PC-9 (cell line): Measurements from ENCODE around the gene ENO2. TPM values are rescaled to one million over a fixed set of nuclear protein-coding genes. Genes with fewer than 3 reads are reported as not detected.
A peak's percentile ranks its signal among the peaks of the same experiment; 100 is the strongest.

Source experiments
- BruUV-seq: library from RNA; stranded (reverse); fragments of 400-500 nt; replicated peaks from 2 replicates; lab custom pipeline; 2021; lab: Mats Ljungman, UMichigan
- CTCF ChIA-PET: fragments of 300-600 bp; sonication (Branson Sonifier 250); formaldehyde crosslinking; loops from one replicate; lab custom pipeline; 2022; ENCODE audit warnings: antibody characterized with exemption; lab: Charles Lee
- POLR2A ChIA-PET: fragments of 300-600 bp; sonication (Branson Sonifier 250); formaldehyde crosslinking; loops from one replicate; lab custom pipeline; 2022; ENCODE audit warnings: antibody characterized with exemption; ENCODE audit not compliant: unreplicated experiment; lab: Charles Lee
- DNase-seq, 2 experiments: peaks; one replicate each; pipeline versions ENCODE4 v3.0.0 to v3.0.0-alpha.2; 2015 to 2022; ENCODE audit warnings: mixed read lengths in 1 of 2
- H2AFZ ChIP-seq: fragments of 200-600 bp; sonication (generic); 2 replicates; pipeline ENCODE4 v1.8.1; 2017; ENCODE audit warnings: antibody characterized with exemption
- H3F3A ChIP-seq: fragments of 200-600 bp; sonication (generic); 2 replicates; pipeline ENCODE4 v1.8.1; 2017; ENCODE audit warnings: antibody characterized with exemption, mild to moderate bottlenecking, low read depth; ENCODE audit not compliant: insufficient read depth
- H3K27ac ChIP-seq: fragments of 200-600 bp; sonication (generic); 2 replicates; pipeline ENCODE4 v1.6.1; 2016; ENCODE audit warnings: mixed run types
- H3K27me3 ChIP-seq: fragments of 200-600 bp; sonication (generic); 2 replicates; pipeline ENCODE4 v1.6.1; 2016; ENCODE audit warnings: low read depth, mixed run types; ENCODE audit not compliant: insufficient read depth
- H3K36me3 ChIP-seq: fragments of 200-600 bp; sonication (generic); 2 replicates; pipeline ENCODE4 v1.6.1; 2016; ENCODE audit warnings: low read depth, mixed run types
- H3K4me1 ChIP-seq: fragments of 200-600 bp; sonication (generic); replicated peaks from 2 replicates; pipeline ENCODE4 v1.6.1; 2016; ENCODE audit warnings: mixed run types; ENCODE audit not compliant: insufficient read depth
- H3K4me2 ChIP-seq: fragments of 200-600 bp; sonication (generic); 2 replicates; pipeline ENCODE4 v1.6.1; 2017; ENCODE audit warnings: mixed run types
- H3K4me3 ChIP-seq: fragments of 200-600 bp; sonication (generic); 2 replicates; pipeline ENCODE4 v1.6.1; 2016; ENCODE audit warnings: mixed run types
- H3K79me2 ChIP-seq: fragments of 200-600 bp; sonication (generic); 2 replicates; pipeline ENCODE4 v1.6.1; 2017; ENCODE audit warnings: low read depth, mixed run types
- H3K9me2 ChIP-seq: fragments of 200-600 bp; sonication (generic); 2 replicates; pipeline ENCODE4 v1.8.1; 2017; ENCODE audit warnings: mild to moderate bottlenecking; ENCODE audit not compliant: insufficient read depth
- H3K9me3 ChIP-seq: fragments of 200-600 bp; sonication (generic); 2 replicates; pipeline ENCODE4 v1.8.1; 2016; ENCODE audit warnings: low read depth; ENCODE audit not compliant: insufficient read depth
- H4K20me1 ChIP-seq: fragments of 200-600 bp; sonication (generic); 2 replicates; pipeline ENCODE4 v1.8.1; 2017; ENCODE audit not compliant: insufficient read depth
- EZH2 ChIP-seq: fragments of 200-600 bp; sonication (generic); IDR thresholded peaks from 2 replicates; pipeline ENCODE4 v1.8.0; 2017; ENCODE audit warnings: antibody characterized with exemption, low read depth
- intact Hi-C: fragments of 100-400 bp; cut with micrococcal nuclease; formaldehyde crosslinking; loops from one replicate; pipeline ENCODE4 v1.10.0; 2022; ENCODE audit not compliant: unreplicated experiment
- total RNA-seq: library from RNA; stranded (reverse); gene quantifications from 2 replicates; pipeline ENCODE4 v1.2.3, GENCODE V29; 2021
- TF ChIP-seq, protein P1 (sequence below): fragments of 200-600 bp; sonication (generic); conservative IDR thresholded peaks from 2 replicates; pipeline ENCODE4 v1.6.1; 2017; ENCODE audit warnings: mixed run types, antibody characterized with exemption, mild to moderate bottlenecking, moderate library complexity

ENO2 gene
- total RNA-seq, 1 experiment from 2014 or later: 38.8 TPM

- Histone ChIP-seq H3K4me3 (peak overlapping the region; percentile 67), H4K20me1 (no peaks in the 10 kb centered on the region), H3F3A (peaks cover 44% of the 10 kb centered on the region), H2AFZ (peak overlapping the region; percentile 82), H3K9me2 (no peaks in the 10 kb centered on the region), H3K27ac (peak overlapping the region; percentile 69), H3K79me2 (peaks cover 28% of the 10 kb centered on the region; the same call in 1 of the 2 replicates), H3K4me2 (peak overlapping the region; percentile 82), H3K36me3 (no peaks in the 10 kb centered on the region), H3K4me1 (peaks cover 20% of the 10 kb centered on the region), H3K9me3 (no peaks in the 10 kb centered on the region), H3K27me3 (no peaks in the 10 kb centered on the region)
- ChIA-PET POLR2A (interaction anchor here (0.5 to 3.6 kb wide), 31 partner anchors 13 to 1444 kb away, joined by 3 to 54 read pairs (median 6); partner anchors contain the start of genes C1R, CLSTN3, LPAR5 and LPCAT3), CTCF (interaction anchor here (0.6 to 4.4 kb wide), 13 partner anchors 15 to 368 kb away, joined by 3 to 47 read pairs (median 6); partner anchors contain the start of genes LPCAT3, SPSB2 and USP5)
- TF ChIP-seq, protein P1, sequence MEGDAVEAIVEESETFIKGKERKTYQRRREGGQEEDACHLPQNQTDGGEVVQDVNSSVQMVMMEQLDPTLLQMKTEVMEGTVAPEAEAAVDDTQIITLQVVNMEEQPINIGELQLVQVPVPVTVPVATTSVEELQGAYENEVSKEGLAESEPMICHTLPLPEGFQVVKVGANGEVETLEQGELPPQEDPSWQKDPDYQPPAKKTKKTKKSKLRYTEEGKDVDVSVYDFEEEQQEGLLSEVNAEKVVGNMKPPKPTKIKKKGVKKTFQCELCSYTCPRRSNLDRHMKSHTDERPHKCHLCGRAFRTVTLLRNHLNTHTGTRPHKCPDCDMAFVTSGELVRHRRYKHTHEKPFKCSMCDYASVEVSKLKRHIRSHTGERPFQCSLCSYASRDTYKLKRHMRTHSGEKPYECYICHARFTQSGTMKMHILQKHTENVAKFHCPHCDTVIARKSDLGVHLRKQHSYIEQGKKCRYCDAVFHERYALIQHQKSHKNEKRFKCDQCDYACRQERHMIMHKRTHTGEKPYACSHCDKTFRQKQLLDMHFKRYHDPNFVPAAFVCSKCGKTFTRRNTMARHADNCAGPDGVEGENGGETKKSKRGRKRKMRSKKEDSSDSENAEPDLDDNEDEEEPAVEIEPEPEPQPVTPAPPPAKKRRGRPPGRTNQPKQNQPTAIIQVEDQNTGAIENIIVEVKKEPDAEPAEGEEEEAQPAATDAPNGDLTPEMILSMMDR: 0 out of 2 replicates have a peak, but pooled peaks have one; percentile 26
- no peak for TF ChIP-seq EZH2
- intact Hi-C loops: loop anchor here (1.0 kb wide), 6 partner anchors 16 to 146 kb away; partner anchors contain the start of genes C1R, CDCA3 and LPCAT3
- DNase-seq: peak; percentile 98 to 100
- no TSS peak for BruUV-seq
Measured at GRCh38 chr12:6946033-6946919, 31.9 kb downstream of the ENO2 start.

- peak overlapping the region; percentile 82 for H3K4me2 ChIP-seq
- no peaks in the 10 kb centered on the region for H4K20me1 ChIP-seq
- no peak overlapping the region for H3K27ac ChIP-seq
- no peaks in the 10 kb centered on the region for H3K27me3 ChIP-seq
- CTCF ChIA-PET: interaction anchor here (0.5 to 4.4 kb wide), 7 partner anchors 15 to 161 kb away, joined by 4 to 47 read pairs (median 9); partner anchors contain the start of genes LPCAT3 and SPSB2
- no peak for DNase-seq
- TF ChIP-seq, protein P1: 0 out of 2 replicates have a peak, but pooled peaks have one; percentile 6
- TF ChIP-seq EZH2: no peak
- intact Hi-C loops: loop anchor here (1.0 kb wide), 6 partner anchors 15 to 145 kb away; partner anchors contain the start of genes C1R, CDCA3 and LPCAT3
- peak overlapping the region; percentile 82 for H2AFZ ChIP-seq
- no peaks in the 10 kb centered on the region for H3K36me3 ChIP-seq
- peaks cover 44% of the 10 kb centered on the region for H3F3A ChIP-seq
- no peaks in the 10 kb centered on the region for H3K9me3 ChIP-seq
- H3K4me3 ChIP-seq: peak overlapping the region; percentile 67
- POLR2A ChIA-PET: interaction anchor here (0.5 to 1.5 kb wide), 5 partner anchors 74 to 839 kb away, joined by 3 to 16 read pairs (median 7); partner anchors contain the start of genes CLSTN3 and SPSB2
- H3K79me2 ChIP-seq: peaks cover 28% of the 10 kb centered on the region; the same call in 1 of the 2 replicates
- H3K9me2 ChIP-seq: no peaks in the 10 kb centered on the region
- no TSS peak for BruUV-seq
- peaks cover 20% of the 10 kb centered on the region for H3K4me1 ChIP-seq
Measured at GRCh38 chr12:6946920-6947374, 32.6 kb downstream of the ENO2 start.

- H3K9me3 ChIP-seq: no peaks in the 10 kb centered on the region
- H4K20me1 ChIP-seq: no peaks in the 10 kb centered on the region
- DNase-seq: no peak
- no peak overlapping the region for H3K27ac ChIP-seq
- H3K79me2 ChIP-seq: peaks cover 28% of the 10 kb centered on the region; the same call in 1 of the 2 replicates
- no TSS peak for BruUV-seq
- H3K9me2 ChIP-seq: no peaks in the 10 kb centered on the region
- H3F3A ChIP-seq: peaks cover 39% of the 10 kb centered on the region
- H3K4me1 ChIP-seq: peaks cover 20% of the 10 kb centered on the region
- no peaks in the 10 kb centered on the region for H3K27me3 ChIP-seq
- POLR2A ChIA-PET: no interaction called here
- H2AFZ ChIP-seq: no peak overlapping the region
- intact Hi-C loops: no loop called here
- TF ChIP-seq, protein P1: no peak
- TF ChIP-seq EZH2: no peak
- no peaks in the 10 kb centered on the region for H3K36me3 ChIP-seq
- CTCF ChIA-PET: interaction anchor here (0.7 to 0.8 kb wide), 2 partner anchors 14 to 199 kb away, joined by 4 to 9 read pairs; no protein-coding TSS in a partner anchor
- no peak overlapping the region for H3K4me3 ChIP-seq
- peak overlapping the region; percentile 82; the same call in 1 of the 2 replicates for H3K4me2 ChIP-seq
Measured at GRCh38 chr12:6947615-6948014, 33.2 kb downstream of the ENO2 start.
